ENCODE results near the gene CHST15.

The CHST15 gene

DNA sequence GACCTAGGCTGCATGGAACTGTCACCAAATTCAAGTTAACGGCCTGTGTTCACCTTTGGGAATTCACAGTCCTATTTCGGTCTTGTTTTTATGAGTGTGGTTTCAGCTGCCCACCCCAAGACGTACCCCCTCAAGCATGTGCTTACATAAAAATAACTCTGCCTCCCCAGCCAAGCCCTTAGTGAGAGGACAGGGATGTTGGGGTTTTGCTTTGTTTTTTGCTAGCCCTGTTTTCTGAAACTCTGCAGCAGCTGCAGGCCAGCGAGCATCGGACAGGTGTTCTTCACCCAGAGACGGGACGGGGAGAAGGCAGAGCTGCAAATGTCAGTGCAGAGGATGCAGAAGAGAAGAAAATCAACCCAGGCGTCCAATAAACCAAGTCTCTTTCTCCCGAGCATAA is 13.5 kb downstream of the CHST15 start:
- no peak for DNase-seq

DNA sequence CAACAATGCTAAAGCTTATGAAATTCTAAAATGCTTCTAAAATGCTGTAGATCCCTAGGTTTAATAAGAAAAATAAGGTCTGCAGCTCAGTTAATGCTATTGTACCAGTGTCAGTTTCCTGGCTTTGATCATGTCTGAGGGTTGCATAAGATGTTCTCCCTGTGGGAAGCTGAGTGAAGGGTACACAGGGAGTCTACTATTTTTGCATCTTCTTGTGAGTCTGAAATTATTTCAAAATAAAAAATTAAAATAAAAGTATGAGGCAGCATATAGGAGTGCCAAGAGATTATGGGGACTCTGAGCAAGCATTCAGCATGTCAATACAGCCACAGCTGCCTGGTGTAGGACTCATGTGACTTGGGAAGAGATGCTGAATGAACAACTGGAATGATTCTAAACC is 14.7 kb downstream of the CHST15 start:
- no peak for DNase-seq

DNA sequence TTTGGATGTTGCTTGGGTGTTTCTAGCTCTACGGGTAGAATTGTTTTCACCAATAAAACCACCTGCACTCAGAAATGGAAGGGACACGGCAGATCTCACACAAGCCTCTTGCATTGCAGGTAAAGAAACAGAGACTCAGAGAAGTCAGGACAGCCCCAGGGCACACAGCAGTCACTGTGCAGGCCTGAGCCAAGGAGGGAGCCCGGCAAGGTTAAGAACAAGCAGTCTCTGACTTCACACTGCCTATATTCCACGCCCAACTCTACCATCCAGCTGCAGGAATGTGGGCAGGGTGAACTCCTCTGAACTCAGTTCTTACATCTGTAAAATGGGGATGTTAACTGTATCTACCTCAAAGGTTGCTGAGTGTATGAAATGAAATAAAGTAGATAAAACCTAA is 15.4 kb downstream of the CHST15 start:
- no peak for DNase-seq

DNA sequence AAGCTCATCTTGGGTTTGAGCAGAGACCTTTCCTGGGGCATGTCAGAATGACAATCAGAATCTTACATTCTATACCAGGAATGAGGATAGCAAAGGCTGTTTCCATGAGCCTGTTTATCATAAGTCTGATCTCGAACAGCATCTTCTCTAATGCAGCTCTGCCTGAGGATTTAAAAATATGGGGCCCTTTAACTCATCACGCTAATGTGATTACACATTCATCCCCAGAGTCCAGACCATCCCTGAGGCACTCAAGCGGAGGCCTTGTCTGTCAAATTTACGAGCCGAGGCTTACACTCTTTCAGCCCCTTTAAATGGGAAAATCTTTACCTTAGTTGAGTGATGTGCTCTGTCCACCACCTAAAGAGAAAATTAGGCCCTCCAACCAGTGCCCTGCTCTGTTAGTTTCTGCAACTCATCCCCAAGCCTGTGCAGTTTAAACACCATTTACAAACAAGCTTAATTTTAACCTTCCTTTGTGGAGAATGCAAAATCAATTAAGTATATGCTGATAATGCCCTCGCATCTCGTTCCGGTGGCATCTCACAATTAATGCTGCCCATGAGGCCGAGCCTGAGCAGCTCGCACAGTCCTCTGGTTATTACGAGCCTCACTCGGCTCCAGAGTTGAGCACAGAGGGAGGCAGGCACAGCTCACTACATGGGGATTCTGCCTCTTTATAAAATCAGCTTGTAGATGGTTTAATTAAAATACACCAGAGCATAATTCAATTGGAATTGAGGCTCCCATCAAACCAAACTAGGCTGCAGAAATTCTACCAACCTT is 16.0 kb downstream of the CHST15 start:
- no peak for DNase-seq

DNA sequence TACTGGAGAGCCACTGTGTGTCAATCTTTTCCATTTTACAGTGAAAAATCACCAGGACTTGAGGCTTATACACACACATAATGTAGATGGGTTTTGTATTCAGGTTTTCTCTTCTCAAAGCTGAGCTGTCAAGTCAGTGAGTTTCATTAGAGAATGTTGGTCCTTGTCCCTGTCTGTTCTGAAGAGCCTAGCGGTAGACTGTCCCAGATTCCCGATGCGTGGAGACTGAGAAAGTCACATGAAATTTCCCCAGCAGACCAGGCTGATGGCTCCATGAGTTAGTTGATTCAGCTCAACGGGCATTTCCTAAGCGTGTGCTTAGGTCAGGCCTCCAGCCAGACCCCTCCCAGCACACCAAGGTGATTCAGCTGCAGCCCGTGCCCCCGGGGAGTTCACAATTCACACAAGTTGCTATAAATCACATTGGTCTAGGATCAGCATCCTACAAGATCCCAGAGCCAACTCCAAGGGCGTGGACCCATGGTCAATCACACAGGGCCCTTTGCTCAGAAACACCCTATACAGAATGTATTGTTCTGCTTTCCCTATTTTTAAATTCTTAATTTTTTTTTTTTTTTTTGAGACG is 17.2 kb downstream of the CHST15 start:
- DNase-seq: no peak

DNA sequence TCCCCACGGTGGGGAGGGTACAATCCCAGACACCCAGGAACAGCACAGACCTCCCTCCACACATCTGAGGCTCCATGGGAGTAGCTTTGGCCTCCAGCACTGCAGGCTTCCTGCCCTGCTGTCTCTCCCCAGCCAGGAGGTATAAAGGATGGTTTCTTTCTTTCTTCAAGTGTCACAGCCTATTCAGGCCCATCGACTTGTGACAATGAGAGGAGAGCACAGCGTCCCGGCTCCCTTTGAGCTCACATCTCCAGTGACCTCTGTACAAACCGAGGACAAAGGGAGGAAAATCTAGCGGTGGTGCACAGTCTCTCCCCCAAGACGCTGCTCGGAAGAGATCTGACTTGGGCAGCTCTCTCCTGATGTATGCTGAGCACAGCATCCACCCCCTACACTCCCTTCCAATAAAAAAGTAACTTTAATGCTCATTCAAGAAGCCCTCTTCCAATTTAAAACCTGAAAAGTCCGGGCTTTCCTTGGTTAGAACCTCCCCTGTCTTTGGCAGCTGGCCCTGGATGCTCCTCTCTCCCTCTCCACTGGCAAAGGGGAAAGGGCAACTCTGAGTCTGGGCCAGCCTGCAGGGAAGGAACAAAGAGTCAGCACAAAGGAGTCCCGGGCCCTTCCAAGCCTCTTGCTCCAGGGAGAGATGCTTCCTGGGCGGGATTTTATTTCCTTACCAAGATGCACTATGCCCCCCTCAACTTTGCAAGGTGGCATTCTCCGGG is 18.0 kb downstream of the CHST15 start:
- no peak for DNase-seq

DNA sequence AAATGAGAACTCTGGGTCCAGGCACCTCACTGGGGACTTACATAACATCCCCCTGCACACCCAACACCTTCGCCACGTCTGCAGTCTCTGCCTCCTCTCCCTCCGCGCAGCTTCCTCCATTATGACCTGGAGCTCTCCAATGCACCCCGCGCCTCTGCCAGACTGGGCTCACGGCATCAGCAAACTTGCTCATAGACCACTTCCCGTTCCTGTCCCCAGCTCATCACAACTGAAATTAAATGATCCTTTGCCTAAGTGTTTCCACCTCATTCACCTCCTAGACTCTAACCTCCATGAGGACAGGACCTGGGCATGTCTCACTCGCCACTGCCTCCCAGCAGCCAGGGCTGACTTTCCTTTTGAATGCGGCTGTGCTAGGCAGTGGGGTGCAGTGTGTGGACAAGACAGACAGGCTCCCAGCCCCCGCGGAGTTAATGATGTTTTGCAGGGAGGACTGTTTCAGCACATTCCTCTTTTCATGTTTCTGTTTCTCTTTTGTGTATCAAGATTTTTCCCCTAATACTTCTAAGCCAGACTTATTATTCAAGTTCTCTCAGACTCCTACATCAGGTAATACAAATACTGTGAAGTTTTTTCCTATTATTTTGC is 18.8 kb downstream of the CHST15 start:
- no peak for DNase-seq

DNA sequence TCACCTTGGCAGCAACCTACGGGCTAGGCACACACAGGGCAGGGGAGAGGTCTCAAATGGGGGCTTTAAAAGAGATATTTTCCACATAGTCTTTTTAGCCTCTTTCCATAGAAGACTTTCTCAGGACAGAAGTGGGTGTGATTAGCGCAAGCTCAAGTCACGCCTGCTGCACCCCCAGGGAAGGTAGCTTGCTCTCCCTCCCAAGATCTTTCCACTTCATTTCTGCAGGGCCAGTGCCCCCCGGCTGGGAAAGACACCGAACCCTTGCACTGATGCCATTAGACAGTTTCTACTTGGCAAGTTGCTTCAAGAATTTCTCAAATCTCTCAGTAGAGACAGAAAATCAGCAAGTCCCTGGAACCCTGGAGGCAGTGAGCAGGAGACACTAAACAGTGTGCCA is 19.4 kb downstream of the CHST15 start:
- DNase-seq: no peak

DNA sequence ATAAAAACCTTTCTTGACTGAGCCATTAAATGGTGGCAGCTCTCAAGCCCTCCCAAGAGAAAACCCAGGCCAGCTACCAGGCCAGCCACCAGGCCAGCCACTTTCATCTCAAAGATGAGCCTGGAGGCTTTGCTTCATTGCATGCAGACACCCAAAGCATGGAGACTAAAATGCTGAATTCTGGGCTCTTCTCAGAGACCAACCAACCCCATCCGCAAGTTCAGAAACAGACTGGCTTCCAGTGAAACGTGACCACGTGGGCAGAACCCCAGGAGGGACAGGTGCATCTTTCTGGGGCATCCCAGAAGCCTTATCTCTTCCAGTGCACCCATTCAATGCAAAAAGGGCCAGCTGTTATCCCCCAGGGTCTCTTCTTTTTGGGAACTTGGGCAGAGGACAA is 20.9 kb downstream of the CHST15 start:
- no peak for DNase-seq

DNA sequence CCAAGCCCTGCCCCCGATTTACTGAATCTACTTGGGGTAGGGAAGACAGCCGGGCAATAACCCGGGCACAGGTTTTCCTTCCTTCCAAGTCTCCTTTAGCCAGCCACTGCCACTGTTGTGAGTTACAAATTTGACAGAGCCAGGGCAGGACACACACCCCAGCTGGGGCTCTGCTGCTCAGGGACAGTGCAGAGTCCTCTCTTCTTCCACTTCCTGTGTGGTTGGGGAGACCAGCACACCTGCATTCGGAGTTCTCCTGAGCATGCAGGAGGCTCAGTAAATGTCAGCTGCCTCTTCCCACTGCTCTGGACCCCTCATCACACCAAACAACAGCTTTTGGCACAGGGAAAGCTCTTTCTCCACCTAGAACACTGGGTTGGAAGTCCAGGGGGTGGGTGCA is 21.3 kb downstream of the CHST15 start:
- DNase-seq: no peak

DNA sequence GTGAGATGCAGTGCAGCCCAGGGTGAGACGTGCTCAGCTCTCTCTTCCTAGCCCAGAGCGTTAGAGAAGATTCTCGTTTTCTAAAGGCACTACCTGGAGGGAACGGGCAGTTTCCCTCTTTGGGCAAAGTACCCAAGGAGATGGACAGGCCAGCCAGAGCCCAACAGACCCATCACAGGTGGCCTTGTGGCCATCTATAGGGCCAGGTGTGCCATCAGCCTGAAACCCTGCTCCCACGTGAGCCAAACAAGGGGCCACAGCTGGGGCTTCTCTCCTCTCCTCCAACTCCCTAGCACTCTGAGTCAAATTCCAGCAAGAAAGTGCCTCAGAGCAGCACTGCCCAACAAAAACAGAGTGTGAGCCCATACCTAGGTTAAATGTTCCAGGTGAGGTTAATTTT is 22.3 kb downstream of the CHST15 start:
- DNase-seq: no peak

DNA sequence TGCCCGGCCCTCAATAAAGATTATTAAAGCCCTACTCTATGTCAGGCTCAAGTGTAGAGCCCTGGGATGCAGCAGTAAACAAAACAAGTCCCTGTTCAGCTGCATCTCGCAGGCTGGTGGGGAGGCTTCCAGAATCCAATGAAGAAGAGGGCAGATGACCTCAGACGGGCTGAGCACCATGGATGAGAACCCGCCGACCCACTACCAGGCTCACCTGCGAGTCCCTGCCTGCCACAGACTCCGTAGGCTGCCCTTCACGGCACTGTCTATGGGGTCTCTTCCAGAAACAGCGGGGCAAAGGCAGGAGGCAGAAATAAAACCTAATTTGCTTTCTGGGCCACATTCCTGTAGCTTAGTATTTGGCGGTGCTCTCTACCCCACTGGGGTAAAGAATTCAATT is 22.7 kb downstream of the CHST15 start:
- no peak for DNase-seq

DNA sequence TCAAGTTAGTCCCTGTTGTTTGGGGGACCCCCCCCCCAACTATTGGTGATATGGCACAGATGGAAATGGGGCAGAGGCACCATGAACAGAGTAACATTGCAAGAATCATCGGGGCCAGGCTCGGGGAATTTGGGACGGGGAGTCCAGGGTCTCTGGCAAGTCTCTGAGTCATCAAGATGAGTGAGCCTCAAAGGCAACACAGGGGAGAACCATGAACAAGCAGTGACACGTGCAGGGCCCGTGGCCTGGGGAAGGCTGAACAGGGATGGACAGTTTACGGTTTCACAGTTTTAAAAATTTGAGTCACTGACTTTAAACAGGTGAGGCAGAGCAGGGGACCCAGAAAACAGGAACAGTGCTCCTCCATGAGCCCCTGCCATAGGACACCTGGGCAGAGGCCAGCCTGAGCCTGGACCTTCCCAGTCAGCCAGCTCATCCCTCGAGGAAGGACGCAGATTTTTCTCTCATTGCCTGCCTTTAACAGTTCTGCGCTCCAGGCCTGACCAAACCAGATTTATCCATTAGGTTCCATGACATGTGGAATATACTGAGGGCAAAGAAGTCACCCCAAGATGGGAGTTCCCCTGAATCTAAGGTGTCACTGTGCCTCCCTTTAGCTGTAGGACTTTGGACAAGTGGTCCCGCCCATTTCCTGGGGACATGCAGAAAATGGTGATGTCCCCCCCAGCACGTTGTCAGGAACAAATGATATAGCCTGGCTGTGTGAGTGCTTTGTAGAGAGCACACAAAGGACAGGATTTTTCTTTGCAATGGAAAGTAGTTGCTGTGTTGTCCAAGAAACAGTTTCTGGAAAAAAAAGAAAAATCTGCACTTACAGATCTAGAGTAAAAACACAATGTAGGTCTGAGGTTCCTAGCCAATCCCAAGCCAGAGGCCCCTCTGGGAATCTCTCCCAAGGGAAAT is 23.8 kb downstream of the CHST15 start:
- no peak for DNase-seq

DNA sequence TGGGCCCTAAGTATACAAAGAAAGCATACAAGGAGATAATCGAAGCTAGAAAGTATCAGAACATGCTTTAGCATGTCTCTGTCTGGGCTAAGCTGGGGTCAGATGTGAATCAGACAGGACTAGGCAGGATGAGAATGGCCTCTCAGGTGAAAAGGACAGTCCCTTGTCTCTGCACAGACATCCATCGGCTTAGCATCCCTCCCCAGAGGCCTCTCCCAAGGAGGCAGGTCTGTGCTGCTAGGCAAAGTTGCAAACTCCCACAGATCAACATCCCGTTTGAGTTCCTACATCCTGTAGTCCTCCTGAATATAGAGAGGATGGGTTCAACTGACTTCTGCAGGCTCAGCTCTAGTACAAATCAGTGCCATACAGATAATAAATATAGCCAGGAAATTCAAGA is 24.5 kb downstream of the CHST15 start:
- DNase-seq: no peak

DNA sequence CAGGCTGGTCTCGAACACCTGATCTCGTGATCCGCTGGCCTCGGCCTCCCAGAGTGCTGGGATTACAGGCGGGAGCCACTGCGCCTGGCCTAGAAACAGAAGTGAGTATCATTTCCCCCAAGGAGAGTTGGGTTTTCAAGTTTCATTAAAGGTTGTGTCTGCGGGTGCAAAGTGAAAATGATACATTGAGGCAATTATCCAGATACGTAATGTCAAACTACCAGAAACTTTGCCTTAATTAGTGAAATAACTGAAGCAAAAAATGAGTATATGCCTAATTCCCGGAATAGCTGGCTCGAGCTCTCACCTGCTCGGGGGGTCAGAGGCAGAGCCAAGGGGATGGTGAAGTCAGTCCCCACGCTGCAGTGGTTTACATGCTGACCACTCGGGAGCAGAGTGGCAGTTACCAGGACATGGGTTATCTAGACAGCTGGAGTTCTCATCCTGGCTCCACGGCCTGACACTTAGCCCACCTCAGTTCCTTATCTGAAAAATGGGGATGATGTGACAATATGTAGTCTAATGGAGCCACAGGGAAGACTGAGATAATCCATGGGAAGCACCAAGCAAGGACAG is 25.5 kb downstream of the CHST15 start:
- DNase-seq: no peak

DNA sequence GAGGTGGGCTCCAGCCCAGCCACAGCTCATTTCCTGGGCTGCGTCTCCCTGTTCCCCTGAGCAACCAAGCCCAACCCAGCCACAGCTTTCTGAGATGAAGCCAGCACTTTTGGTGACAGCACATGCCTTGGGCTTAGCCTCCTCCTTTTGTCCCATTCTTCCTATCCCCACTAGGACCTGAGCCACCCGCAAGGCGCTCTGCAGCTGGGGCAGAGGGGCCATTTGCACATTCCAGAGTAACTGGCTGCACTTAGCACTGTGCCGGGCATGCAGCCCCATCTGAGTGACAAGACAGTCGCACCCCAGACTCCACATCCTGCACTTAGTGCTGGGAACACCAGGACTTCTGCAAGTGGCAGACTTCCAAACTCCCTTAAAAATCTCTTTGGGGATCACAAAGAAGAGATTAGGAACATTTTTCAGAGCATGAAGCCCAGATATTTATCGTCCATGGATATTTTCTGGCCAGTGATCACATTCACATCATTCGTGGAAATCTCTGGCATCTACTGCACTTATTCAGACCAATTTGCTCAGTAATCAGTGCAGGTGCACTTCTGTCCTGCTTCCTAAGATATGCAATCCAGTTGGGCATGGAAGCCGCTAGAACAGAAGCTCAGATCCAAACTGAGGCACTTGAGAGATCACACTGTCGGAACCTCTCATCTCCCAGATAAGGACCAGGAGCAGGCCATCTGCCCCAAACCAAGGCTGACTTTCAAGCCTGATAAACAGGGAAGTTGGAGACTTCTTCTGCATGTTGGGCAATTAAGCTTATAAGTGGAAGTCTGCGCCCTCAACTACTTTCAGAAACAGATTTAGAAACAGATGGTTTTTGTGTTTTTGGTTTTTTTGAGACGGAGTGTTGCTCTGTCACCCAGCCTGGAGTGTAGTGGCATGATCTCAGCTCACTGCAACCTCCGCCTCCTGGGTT is 26.4 kb downstream of the CHST15 start:
- DNase-seq: no peak

DNA sequence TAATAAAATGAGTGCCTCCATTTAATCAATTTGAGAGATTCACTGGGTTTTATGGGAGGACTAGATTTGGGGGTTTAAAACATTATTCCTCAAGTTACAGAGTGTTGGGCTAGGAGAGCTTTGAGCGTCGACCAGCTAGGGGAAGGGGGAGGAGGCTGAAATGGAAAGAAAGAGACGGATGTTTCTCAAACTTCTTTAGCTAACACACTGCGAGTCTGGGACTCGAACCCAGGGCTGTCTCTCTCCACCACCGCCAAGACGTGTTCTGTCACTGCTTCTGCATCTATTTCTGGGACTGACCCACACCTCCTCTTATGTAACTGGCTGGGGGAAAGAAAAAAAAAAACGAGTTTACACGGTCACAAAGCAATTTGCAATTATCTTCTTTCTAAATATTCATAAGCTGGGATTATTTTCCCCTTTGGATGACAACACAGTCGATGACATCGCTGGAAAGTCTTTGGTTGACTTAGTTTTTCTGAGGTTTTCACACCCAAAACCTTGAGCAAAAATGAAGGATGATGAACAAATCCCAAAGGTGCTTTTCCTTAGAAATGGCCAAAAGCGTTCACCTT is 27.2 kb downstream of the CHST15 start:
- no peak for DNase-seq

DNA sequence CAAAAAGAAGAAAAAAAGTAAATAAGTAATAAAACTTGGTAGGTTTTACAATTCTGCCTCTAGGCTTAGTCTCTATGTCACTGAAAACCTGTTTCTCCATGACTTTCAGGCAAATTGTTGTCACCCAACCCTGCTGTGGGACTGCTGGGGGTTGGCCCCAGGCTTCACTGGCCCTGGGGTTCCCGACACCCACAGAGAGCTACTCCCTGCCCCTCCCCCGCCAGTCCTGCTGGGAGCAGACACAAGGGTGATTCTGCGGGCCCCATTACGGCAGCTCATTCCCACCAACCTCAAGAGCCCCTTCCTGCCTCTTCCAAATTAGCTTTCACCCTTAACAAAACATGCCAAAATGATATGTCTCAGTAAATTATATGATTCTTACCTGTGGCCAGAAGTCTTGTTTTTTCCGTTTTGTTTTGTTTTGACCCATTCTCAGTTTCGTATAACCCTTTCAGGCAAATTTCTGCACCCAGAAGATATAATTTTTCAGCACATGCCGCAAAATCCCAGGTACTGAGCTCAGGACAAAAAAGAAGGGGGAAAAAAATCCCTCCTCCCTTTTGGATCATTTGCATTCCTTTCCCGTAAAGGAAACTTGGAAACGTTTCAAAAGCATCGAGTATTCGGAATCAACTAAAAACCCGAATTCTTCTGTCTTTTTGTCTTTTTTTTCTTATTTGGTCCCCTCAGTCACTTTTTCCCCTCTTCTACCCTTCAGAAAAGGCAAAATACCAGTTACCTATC is 27.8 kb downstream of the CHST15 start:
- no peak for DNase-seq

DNA sequence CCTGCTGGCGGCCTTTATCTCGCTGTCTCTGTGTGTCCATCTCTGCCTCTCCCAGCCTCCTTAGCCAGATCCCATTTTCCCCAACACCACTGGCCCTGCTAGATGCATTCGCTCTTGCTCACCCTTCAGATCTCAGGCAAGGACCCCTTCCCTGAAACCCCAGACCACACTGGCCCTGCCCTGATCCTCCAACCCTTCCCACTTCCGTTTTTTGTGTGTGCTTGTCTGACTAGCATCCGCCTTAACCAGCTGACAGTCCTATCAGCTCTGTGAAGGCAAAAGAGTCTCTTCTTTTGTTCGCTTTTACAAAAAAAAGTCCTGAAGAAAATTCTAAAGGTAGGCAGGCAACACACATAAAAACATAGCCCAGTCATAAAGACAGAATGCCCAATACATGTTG is 28.7 kb downstream of the CHST15 start:
- DNase-seq: no peak

All from activated gamma-delta T cell treated with Interleukin-2 at 50 U/mL for 16 hours (primary cell).